NOMO-1 (cell line): Measurements from ENCODE around the gene SRGAP3.

Experiments
- DNase-seq, 2 experiments: peaks; one replicate each; lab custom pipeline; 2025; ENCODE audit not compliant: unreplicated experiment in 2 of 2; lab: John Stamatoyannopoulos, UW

SRGAP3 gene

GRCh38 chr3:9229325-9229724, 20.1 kb downstream of the SRGAP3 start:
- no peak for DNase-seq

- no peak for DNase-seq
Observed at GRCh38 chr3:9226326-9226725, 23.1 kb downstream of the SRGAP3 start.

GRCh38 chr3:9225268-9225667, 24.2 kb downstream of the SRGAP3 start:
- DNase-seq, result no peak

- no peak for DNase-seq
Observed at GRCh38 chr3:9224490-9224889, 25.0 kb downstream of the SRGAP3 start.

GRCh38 chr3:9223672-9224071, 25.8 kb downstream of the SRGAP3 start:
- DNase-seq, result no peak

GRCh38 chr3:9222956-9223639, 26.3 kb downstream of the SRGAP3 start:
- no peak for DNase-seq

GRCh38 chr3:9222049-9222448, 27.4 kb downstream of the SRGAP3 start:
- no peak for DNase-seq

- no peak for DNase-seq
Observed at GRCh38 chr3:9218514-9218846, 31.0 kb downstream of the SRGAP3 start.

GRCh38 chr3:9217784-9218513, 31.5 kb downstream of the SRGAP3 start:
- DNase-seq, result no peak

- no peak for DNase-seq
Observed at GRCh38 chr3:9216736-9217135, 32.7 kb downstream of the SRGAP3 start.

GRCh38 chr3:9214599-9214998, 34.8 kb downstream of the SRGAP3 start:
- no peak for DNase-seq

- DNase-seq, result no peak
Observed at GRCh38 chr3:9214185-9214584, 35.3 kb downstream of the SRGAP3 start.

GRCh38 chr3:9213019-9213634, 36.3 kb downstream of the SRGAP3 start:
- DNase-seq, result no peak

GRCh38 chr3:9211155-9211950, 38.1 kb downstream of the SRGAP3 start:
- no peak for DNase-seq

- DNase-seq, result no peak
Observed at GRCh38 chr3:9209777-9210176, 39.7 kb downstream of the SRGAP3 start.

GRCh38 chr3:9208605-9209152, 40.8 kb downstream of the SRGAP3 start:
- DNase-seq, result no peak

GRCh38 chr3:9207116-9207763, 42.2 kb downstream of the SRGAP3 start:
- DNase-seq, result no peak

GRCh38 chr3:9206287-9206686, 43.2 kb downstream of the SRGAP3 start:
- no peak for DNase-seq

- peak; percentile 22 to 51 for DNase-seq
Observed at GRCh38 chr3:9205345-9206143, 43.9 kb downstream of the SRGAP3 start.
